H1 (cell line): ENCODE measurements around the gene SYNRG. TPM values are rescaled to one million over a fixed set of nuclear protein-coding genes. Genes with fewer than 3 reads are reported as not detected.

ENCODE experiments used
- CTCF ChIA-PET: fragments of 300-600 bp; sonication (Branson Sonifier 250); formaldehyde crosslinking; loops from one replicate; lab custom pipeline; 2021; ENCODE audit not compliant: partially characterized antibody; lab: Charles Lee
- POLR2A ChIA-PET: fragments of 300-600 bp; sonication (Branson Sonifier 250); formaldehyde crosslinking; loops from one replicate; lab custom pipeline; 2021; ENCODE audit warnings: inconsistent platforms; ENCODE audit not compliant: partially characterized antibody; lab: Charles Lee
- DNase-seq, 2 experiments: peaks; one replicate each; pipeline versions ENCODE4 v3.0.0 to v3.0.0-alpha.2; 2010 to 2022; ENCODE audit warnings: low spot score in 2 of 2, low read depth in 1 of 2, mixed read lengths in 1 of 2
- FAIRE-seq: peaks from 2 replicates; lab custom pipeline; 2011; peaks lifted over from hg19 to GRCh38; lab: Jason Lieb, UNC
- H2AFZ ChIP-seq: 2 replicates; pipeline ENCODE4 v1.8.1; 2012; ENCODE audit warnings: low read length, inconsistent platforms
- H2AK5ac ChIP-seq: 2 replicates; pipeline ENCODE4 v1.6.1; 2013; ENCODE audit warnings: low read depth, low read length
- H2BK120ac ChIP-seq: replicated peaks from 2 replicates; pipeline ENCODE3; 2013; ENCODE audit warnings: low read depth, low read length, inconsistent platforms
- H2BK12ac ChIP-seq: 2 replicates; pipeline ENCODE4 v1.6.1; 2013; ENCODE audit warnings: low read depth, low read length
- H2BK15ac ChIP-seq: 2 replicates; pipeline ENCODE4 v1.6.1; 2013; ENCODE audit warnings: low read length
- H2BK20ac ChIP-seq: 2 replicates; pipeline ENCODE4 v1.6.1; 2013; ENCODE audit warnings: low read length
- H2BK5ac ChIP-seq: 2 replicates; pipeline ENCODE4 v1.6.1; 2013; ENCODE audit warnings: low read depth, low read length
- H3K14ac ChIP-seq: 2 replicates; pipeline ENCODE4 v1.6.1; 2013; ENCODE audit warnings: inconsistent platforms; ENCODE audit not compliant: insufficient read length
- H3K18ac ChIP-seq: 2 replicates; pipeline ENCODE4 v1.6.1; 2013; ENCODE audit warnings: low read length; ENCODE audit errors: extremely low read depth
- H3K23ac ChIP-seq: 2 replicates; pipeline ENCODE4 v1.6.1; 2013; ENCODE audit warnings: inconsistent platforms; ENCODE audit not compliant: insufficient read length
- H3K23me2 ChIP-seq: 2 replicates; pipeline ENCODE4 v1.6.1; 2013; ENCODE audit warnings: low read depth, low read length
- H3K27ac ChIP-seq: 2 replicates; pipeline ENCODE4 v1.6.1; 2011; ENCODE audit warnings: low read depth, low read length, inconsistent platforms
- H3K27me3 ChIP-seq, 4 experiments: replicated peaks in 1 of 4; 1 replicate in 1 of 4; 2 replicates in 3 of 4; pipeline versions ENCODE4 v1.6.1 to v1.8.1; 2011 to 2013; ENCODE audit warnings: low read length in 3 of 4, mild to moderate bottlenecking in 3 of 4, inconsistent platforms in 2 of 4, mixed read lengths in 2 of 4, moderate library complexity in 1 of 4; ENCODE audit not compliant: control insufficient read depth in 3 of 4, insufficient read depth in 3 of 4; ENCODE audit errors: extremely low read depth in 1 of 4
- H3K36me3 ChIP-seq, 4 experiments: 2 replicates each; pipeline versions ENCODE4 v1.6.1 to v1.8.1; 2011 to 2013; ENCODE audit warnings: mild to moderate bottlenecking in 4 of 4, low read length in 3 of 4, moderate library complexity in 2 of 4, control low read depth in 1 of 4, inconsistent platforms in 1 of 4; ENCODE audit not compliant: insufficient read depth in 4 of 4, control insufficient read depth in 2 of 4
- H3K4ac ChIP-seq: replicated peaks from 2 replicates; pipeline ENCODE3; 2013; ENCODE audit warnings: low read length, low read depth, mixed read lengths, inconsistent platforms; ENCODE audit not compliant: insufficient read length
- H3K4me1 ChIP-seq, 4 experiments: replicated peaks in 1 of 4; 1 replicate in 1 of 4; 2 replicates in 3 of 4; pipeline versions ENCODE4 v1.6.1 to v1.8.1; 2011 to 2013; ENCODE audit warnings: low read length in 3 of 4, inconsistent platforms in 2 of 4, mixed read lengths in 1 of 4; ENCODE audit not compliant: insufficient read depth in 4 of 4, control insufficient read depth in 3 of 4
- H3K4me2 ChIP-seq, 2 experiments: 2 replicates each; pipeline versions ENCODE4 v1.6.1 to v1.8.1; 2011 to 2013; ENCODE audit warnings: low read depth in 2 of 2, low read length in 2 of 2, control low read depth in 1 of 2, inconsistent platforms in 1 of 2, mild to moderate bottlenecking in 1 of 2; ENCODE audit not compliant: insufficient read depth in 1 of 2
- H3K4me3 ChIP-seq, 4 experiments: fragments of 200-600, 300-600 bp in 1 of 4; sonication (generic), shearing (Covaris generic), sonication (Bioruptor Twin) in 1 of 4; 2 replicates each; pipeline versions ENCODE4 v1.5.1 to v1.8.1; 2011 to 2016; ENCODE audit warnings: low read length in 4 of 4, low read depth in 3 of 4, control low read depth in 2 of 4, inconsistent platforms in 2 of 4, mild to moderate bottlenecking in 2 of 4, mixed read lengths in 1 of 4, moderate library complexity in 1 of 4; ENCODE audit not compliant: insufficient read depth in 2 of 4; ENCODE audit errors: extremely low read depth in 1 of 4
- H3K56ac ChIP-seq: replicated peaks from 2 replicates; pipeline ENCODE3; 2013; ENCODE audit warnings: low read depth, mild to moderate bottlenecking, mixed read lengths, low read length, inconsistent platforms; ENCODE audit not compliant: insufficient read length
- H3K79me1 ChIP-seq: 2 replicates; pipeline ENCODE4 v1.6.1; 2013; ENCODE audit warnings: low read depth, low read length, control low read depth
- H3K79me2 ChIP-seq, 2 experiments: 2 replicates each; pipeline versions ENCODE4 v1.6.1 to v1.8.1; 2012 to 2013; ENCODE audit warnings: low read length in 2 of 2, mild to moderate bottlenecking in 2 of 2, inconsistent platforms in 1 of 2; ENCODE audit not compliant: insufficient read depth in 2 of 2, control insufficient read depth in 1 of 2
- H3K9ac ChIP-seq, 4 experiments: replicated peaks in 1 of 4; 1 replicate in 1 of 4; 2 replicates in 3 of 4; pipeline versions ENCODE4 v1.6.1 to v1.8.1; 2011 to 2013; ENCODE audit warnings: low read depth in 3 of 4, low read length in 3 of 4, control low read depth in 2 of 4, mild to moderate bottlenecking in 2 of 4, moderate library complexity in 2 of 4, inconsistent platforms in 1 of 4; ENCODE audit errors: extremely low read depth in 1 of 4
- H3K9me3 ChIP-seq, 2 experiments: 2 replicates each; pipeline versions ENCODE4 v1.6.1 to v1.8.1; 2012 to 2013; ENCODE audit warnings: mild to moderate bottlenecking in 2 of 2, moderate library complexity in 2 of 2, control low read depth in 1 of 2, inconsistent platforms in 1 of 2, low read depth in 1 of 2, low read length in 1 of 2, mixed read lengths in 1 of 2; ENCODE audit not compliant: insufficient read depth in 2 of 2
- H4K20me1 ChIP-seq, 2 experiments: replicated peaks in 1 of 2; 2 replicates each; pipeline versions ENCODE3 to v1.8.1; 2011 to 2013; ENCODE audit warnings: inconsistent platforms in 2 of 2, low read length in 2 of 2, mild to moderate bottlenecking in 1 of 2; ENCODE audit not compliant: insufficient read depth in 2 of 2, control insufficient read depth in 1 of 2
- H4K5ac ChIP-seq: 2 replicates; pipeline ENCODE4 v1.6.1; 2013; ENCODE audit warnings: low read length, low read depth, mixed read lengths, inconsistent platforms; ENCODE audit not compliant: insufficient read length
- H4K8ac ChIP-seq: 2 replicates; pipeline ENCODE4 v1.8.0; 2013; ENCODE audit warnings: mild to moderate bottlenecking, moderate library complexity, low read length, inconsistent platforms; ENCODE audit not compliant: insufficient read depth; ENCODE audit errors: extremely low read depth
- H4K91ac ChIP-seq: replicated peaks from 2 replicates; pipeline ENCODE3; 2013; ENCODE audit warnings: low read length, mixed read lengths, inconsistent platforms; ENCODE audit not compliant: insufficient read length
- BACH1 ChIP-seq: IDR thresholded peaks from 2 replicates; pipeline ENCODE4 v1.6.1; 2012; ENCODE audit warnings: low read length, improper control_type of control experiment
- CBX5 ChIP-seq: fragments of 300-800, 300-1000 bp; sonication (generic); IDR thresholded peaks from 2 replicates; pipeline ENCODE4 v1.7.1; 2016; ENCODE audit warnings: antibody characterized with exemption, low read length, low read depth
- EGR1 ChIP-seq: IDR thresholded peaks from 2 replicates; pipeline ENCODE4 v1.6.1; 2011; ENCODE audit warnings: low read depth, low read length, borderline replicate concordance
- EZH2 ChIP-seq: fragments of 200-600 bp; sonication (generic); IDR thresholded peaks from 2 replicates; pipeline ENCODE4 v1.7.1; 2012; ENCODE audit warnings: low read depth, mild to moderate bottlenecking, moderate library complexity, low read length, inconsistent platforms; ENCODE audit not compliant: severe bottlenecking
- GTF2F1 ChIP-seq: IDR thresholded peaks from 2 replicates; pipeline ENCODE4 v1.6.1; 2012; ENCODE audit warnings: low read depth, low read length, improper control_type of control experiment, borderline replicate concordance
- JUN ChIP-seq: IDR thresholded peaks from 2 replicates; pipeline ENCODE4 v1.6.1; 2011; ENCODE audit warnings: low read depth, mild to moderate bottlenecking, improper control_type of control experiment, low read length
- KDM5A ChIP-seq: fragments of 200-600 bp; IDR thresholded peaks from 2 replicates; pipeline ENCODE4 v1.7.1; 2012; ENCODE audit warnings: mild to moderate bottlenecking, low read length, inconsistent platforms, mixed read lengths
- PHF8 ChIP-seq: fragments of 200-600 bp; sonication (generic); conservative IDR thresholded peaks from 2 replicates; pipeline ENCODE4 v1.7.1; 2012; ENCODE audit warnings: low read depth, mild to moderate bottlenecking, inconsistent platforms, low read length, moderate library complexity
- RXRA ChIP-seq: IDR thresholded peaks from 2 replicates; pipeline ENCODE4 v1.6.1; 2011; ENCODE audit warnings: low read depth, mild to moderate bottlenecking, low read length, moderate library complexity; ENCODE audit not compliant: insufficient read depth
- SP4 ChIP-seq: IDR thresholded peaks from 2 replicates; pipeline ENCODE4 v1.6.1; 2012; ENCODE audit warnings: low read length, inconsistent platforms
- SRF ChIP-seq: IDR thresholded peaks from 2 replicates; pipeline ENCODE4 v1.6.1; 2011; ENCODE audit warnings: mild to moderate bottlenecking, low read depth, low read length, moderate library complexity
- TAF1 ChIP-seq: IDR thresholded peaks from 2 replicates; pipeline ENCODE4 v1.6.1; 2011; ENCODE audit warnings: mild to moderate bottlenecking, low read depth, low read length
- ZNF274 ChIP-seq: IDR thresholded peaks from 2 replicates; pipeline ENCODE4 v1.7.0; 2012; ENCODE audit warnings: low read length, borderline replicate concordance; ENCODE audit errors: extremely low read depth
- WGBS, 2 experiments: shearing (Covaris generic) in 1 of 2; methylation state at CpG; one replicate each; pipeline versions ENCODE4 v1.1.6 to v1.1.7; 2013 to 2015; ENCODE audit warnings: low lambda C conversion rate in 2 of 2, mixed read lengths in 2 of 2, inconsistent platforms in 1 of 2, low coverage in 1 of 2, missing lambda C conversion rate in 1 of 2; ENCODE audit not compliant: insufficient replicate concordance in 2 of 2, insufficient coverage in 1 of 2, insufficient read length in 1 of 2; ENCODE audit errors: extremely low coverage in 1 of 2, missing lambda C conversion rate in 1 of 2; 5-methylcytosine and 5-hydroxymethylcytosine counted together
- polyA plus RNA-seq, 7 experiments: library from polyadenylated mRNA; depleted of rRNA in 3 of 7; stranded (reverse) in 5 of 7; unstranded in 2 of 7; fragments of >200 nt in 5 of 7; fragments of 200-250 nt in 2 of 7; gene quantifications; 1 replicate in 5 of 7; 2 replicates in 1 of 7; 4 replicates in 1 of 7; pipeline versions ENCODE4 v1.2.1 to v1.2.3, GENCODE V29; 2011 to 2013; ENCODE audit warnings: missing spikeins in 2 of 7, mixed read lengths in 2 of 7
- total RNA-seq: library from RNA; stranded (reverse); fragmentation: NEBNext Ultra II Directional; extraction: Animal tissue kit (Norgen Biotek cat#: 25700); gene quantifications from 2 replicates; pipeline ENCODE4 v1.2.1, GENCODE V29; 2021
- TF ChIP-seq, protein P1 (sequence below): IDR thresholded peaks from 2 replicates; pipeline ENCODE4 v1.6.1; 2012; ENCODE audit warnings: inconsistent platforms

SYNRG gene
- total and polyA plus RNA-seq, 2 of the 8 experiments (the other 6 are each of a cell fraction or from before 2014, with no cell fraction given): 7.7 to 31.7 TPM

DNA sequence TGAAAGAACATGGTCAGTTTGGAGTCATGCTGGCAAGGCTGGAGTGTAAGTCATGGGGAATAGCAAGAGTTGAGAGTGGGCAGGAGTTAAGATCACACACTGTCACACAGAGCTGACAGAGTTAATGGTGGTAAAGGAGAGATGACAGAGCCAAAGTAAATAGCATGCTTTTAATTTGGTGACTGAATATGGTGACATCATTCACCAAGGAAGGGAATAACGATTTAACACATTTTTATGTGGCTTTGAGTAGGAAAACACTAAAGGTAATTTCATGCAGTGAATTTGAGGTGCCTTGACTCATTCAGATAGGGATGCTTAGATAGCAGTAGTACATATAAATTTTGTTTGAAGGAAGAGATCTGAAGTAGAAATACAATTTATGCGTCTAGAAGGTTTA is 42.1 kb downstream of the SYNRG start:
- Histone ChIP-seq H2AK5ac (no peak overlapping the region), H4K5ac (no peak overlapping the region), H4K91ac (no peak overlapping the region), H2BK12ac (no peak overlapping the region), H3K4ac (no peak overlapping the region), H3K4me3 (no peak overlapping the region), H3K79me1 (no peaks in the 10 kb centered on the region), H2BK15ac (no peak overlapping the region), H3K36me3 (peaks cover 6 to 36% (median 20%) of the 10 kb centered on the region in 4 experiments; a peak in 7 of 8 replicates), H3K4me1 (peaks cover 0 to 8% (median 3%) of the 10 kb centered on the region in 4 experiments; a peak in 3 of 7 replicates), H2AFZ (no peak overlapping the region), H2BK20ac (no peak overlapping the region), H3K4me2 (no peak overlapping the region), H3K9me3 (no peaks in the 10 kb centered on the region), H3K9ac (no peak overlapping the region), H3K23ac (no peak overlapping the region), H2BK5ac (no peak overlapping the region), H3K14ac (no peak overlapping the region), H3K23me2 (no peaks in the 10 kb centered on the region), H4K20me1 (peaks cover 0 to 2% of the 10 kb centered on the region in 2 experiments), H3K18ac (no peak overlapping the region), H4K8ac (no peak overlapping the region), H3K79me2 (no peaks in the 10 kb centered on the region), H3K27me3 (no peaks in the 10 kb centered on the region), H3K27ac (no peak overlapping the region), H3K56ac (no peak overlapping the region), H2BK120ac (no peak overlapping the region)
- CTCF ChIA-PET: interaction anchor here (0.7 kb wide), 1 partner anchor 40 kb away, joined by 3 read pairs; no protein-coding TSS in a partner anchor
- no peak for DNase-seq
- POLR2A ChIA-PET: no interaction called here
- 96% methylated on average over 2 of the region's 2 CpGs; no CpG with 5 or more reads in 1 of the 2 experiments for WGBS, 2 experiments
- no peak for FAIRE-seq
- TF ChIP-seq ZNF274: no peak
- no peak for TF ChIP-seq TAF1
- no peak for TF ChIP-seq SRF
- TF ChIP-seq EZH2: no peak
- TF ChIP-seq, protein P1, sequence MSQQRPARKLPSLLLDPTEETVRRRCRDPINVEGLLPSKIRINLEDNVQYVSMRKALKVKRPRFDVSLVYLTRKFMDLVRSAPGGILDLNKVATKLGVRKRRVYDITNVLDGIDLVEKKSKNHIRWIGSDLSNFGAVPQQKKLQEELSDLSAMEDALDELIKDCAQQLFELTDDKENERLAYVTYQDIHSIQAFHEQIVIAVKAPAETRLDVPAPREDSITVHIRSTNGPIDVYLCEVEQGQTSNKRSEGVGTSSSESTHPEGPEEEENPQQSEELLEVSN: no peak
- TF ChIP-seq SP4: no peak
- no peak for TF ChIP-seq EGR1
- no peak for TF ChIP-seq CBX5
- no peak for TF ChIP-seq BACH1
- no peak for TF ChIP-seq KDM5A
- TF ChIP-seq GTF2F1: no peak
- TF ChIP-seq JUN: no peak
- no peak for TF ChIP-seq PHF8
- no peak for TF ChIP-seq RXRA
